H1 (cell line): ENCODE measurements around the gene XCL1.

ENCODE experiments used
- CBX8 ChIP-seq: fragments of 300-800, 300-1000 bp; sonication (generic); IDR thresholded peaks from 2 replicates; pipeline ENCODE4 v1.7.1; 2016; ENCODE audit warnings: low read depth, low read length, borderline replicate concordance
- EGR1 ChIP-seq: IDR thresholded peaks from 2 replicates; pipeline ENCODE4 v1.6.1; 2011; ENCODE audit warnings: low read depth, low read length, borderline replicate concordance
- GABPA ChIP-seq: IDR thresholded peaks from 2 replicates; pipeline ENCODE4 v1.6.1; 2011; ENCODE audit warnings: mild to moderate bottlenecking, low read length, moderate library complexity, borderline replicate concordance; ENCODE audit not compliant: insufficient read depth
- JUN ChIP-seq: IDR thresholded peaks from 2 replicates; pipeline ENCODE4 v1.6.1; 2011; ENCODE audit warnings: low read depth, mild to moderate bottlenecking, improper control_type of control experiment, low read length
- JUND ChIP-seq: IDR thresholded peaks from 2 replicates; pipeline ENCODE4 v1.6.1; 2011; ENCODE audit warnings: mild to moderate bottlenecking, improper control_type of control experiment, low read length
- POLR2A ChIP-seq, 2 experiments: IDR thresholded peaks; 1 replicate in 1 of 2; 2 replicates in 1 of 2; pipeline ENCODE4 v1.6.1; 2011; ENCODE audit warnings: low read depth in 2 of 2, low read length in 2 of 2, mild to moderate bottlenecking in 2 of 2; ENCODE audit errors: control extremely low read depth in 1 of 2
- SIRT6 ChIP-seq: IDR thresholded peaks from one replicate; pipeline ENCODE4 v1.7.1; 2012; ENCODE audit warnings: low read length, inconsistent platforms
- SP1 ChIP-seq: IDR thresholded peaks from 2 replicates; pipeline ENCODE4 v1.6.1; 2011; ENCODE audit warnings: low read depth, low read length
- TF ChIP-seq, protein P1 (sequence below): IDR thresholded peaks from 2 replicates; pipeline ENCODE4 v1.6.1; 2012; ENCODE audit warnings: inconsistent platforms
- TF ChIP-seq, protein P2 (sequence below), 3 experiments: IDR thresholded peaks; 1 replicate in 2 of 3; 2 replicates in 1 of 3; pipeline versions ENCODE4 v1.5.1 to v1.6.1; 2011; ENCODE audit warnings: low read length in 3 of 3, mild to moderate bottlenecking in 3 of 3, inconsistent platforms in 2 of 3, low read depth in 1 of 3, moderate library complexity in 1 of 3; ENCODE audit not compliant: insufficient read depth in 1 of 3; ENCODE audit errors: control extremely low read depth in 1 of 3
- TF ChIP-seq, protein P3 (sequence below): IDR thresholded peaks from 2 replicates; pipeline ENCODE4 v1.6.1; 2011; ENCODE audit warnings: low read length, improper control_type of control experiment
- TF ChIP-seq, protein P4 (sequence below): fragments of 300-600 bp; sonication (generic); IDR thresholded peaks from 2 replicates; pipeline ENCODE4 v1.7.1; 2012; ENCODE audit warnings: low read length, moderate library complexity, mild to moderate bottlenecking, inconsistent platforms; ENCODE audit not compliant: insufficient replicate concordance

DNA sequence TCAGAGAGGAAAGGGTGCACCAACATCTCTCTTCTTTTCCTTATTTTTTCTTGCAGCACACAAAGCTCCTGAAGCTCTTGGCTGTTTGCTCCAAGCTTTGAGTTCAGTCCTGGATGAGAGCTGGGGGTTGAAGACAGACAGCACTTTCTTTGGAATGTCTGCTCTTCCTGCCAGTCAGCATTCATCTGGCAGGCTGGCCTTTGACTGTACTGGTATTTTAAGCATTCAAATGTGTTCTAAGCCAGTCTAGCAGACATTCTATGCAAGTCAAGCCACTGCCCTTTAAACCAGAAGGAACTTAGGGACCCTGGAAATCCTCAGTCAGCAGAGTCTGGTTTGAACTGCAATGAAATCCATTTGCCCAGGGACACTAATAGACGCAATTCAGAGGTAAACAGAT is 45.0 kb downstream of the XCL1 start:
- TF ChIP-seq, protein P1, sequence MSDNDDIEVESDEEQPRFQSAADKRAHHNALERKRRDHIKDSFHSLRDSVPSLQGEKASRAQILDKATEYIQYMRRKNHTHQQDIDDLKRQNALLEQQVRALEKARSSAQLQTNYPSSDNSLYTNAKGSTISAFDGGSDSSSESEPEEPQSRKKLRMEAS: no peak
- TF ChIP-seq, protein P2, sequence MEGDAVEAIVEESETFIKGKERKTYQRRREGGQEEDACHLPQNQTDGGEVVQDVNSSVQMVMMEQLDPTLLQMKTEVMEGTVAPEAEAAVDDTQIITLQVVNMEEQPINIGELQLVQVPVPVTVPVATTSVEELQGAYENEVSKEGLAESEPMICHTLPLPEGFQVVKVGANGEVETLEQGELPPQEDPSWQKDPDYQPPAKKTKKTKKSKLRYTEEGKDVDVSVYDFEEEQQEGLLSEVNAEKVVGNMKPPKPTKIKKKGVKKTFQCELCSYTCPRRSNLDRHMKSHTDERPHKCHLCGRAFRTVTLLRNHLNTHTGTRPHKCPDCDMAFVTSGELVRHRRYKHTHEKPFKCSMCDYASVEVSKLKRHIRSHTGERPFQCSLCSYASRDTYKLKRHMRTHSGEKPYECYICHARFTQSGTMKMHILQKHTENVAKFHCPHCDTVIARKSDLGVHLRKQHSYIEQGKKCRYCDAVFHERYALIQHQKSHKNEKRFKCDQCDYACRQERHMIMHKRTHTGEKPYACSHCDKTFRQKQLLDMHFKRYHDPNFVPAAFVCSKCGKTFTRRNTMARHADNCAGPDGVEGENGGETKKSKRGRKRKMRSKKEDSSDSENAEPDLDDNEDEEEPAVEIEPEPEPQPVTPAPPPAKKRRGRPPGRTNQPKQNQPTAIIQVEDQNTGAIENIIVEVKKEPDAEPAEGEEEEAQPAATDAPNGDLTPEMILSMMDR (IDR thresholded peaks at IDR 0.05; ENCODE audit: control extremely low read depth in 1 of 3, insufficient read depth in 1 of 3, low read depth in 1 of 3, low read length in 3 of 3): no peak
- TF ChIP-seq JUN: no peak
- TF ChIP-seq, protein P3, sequence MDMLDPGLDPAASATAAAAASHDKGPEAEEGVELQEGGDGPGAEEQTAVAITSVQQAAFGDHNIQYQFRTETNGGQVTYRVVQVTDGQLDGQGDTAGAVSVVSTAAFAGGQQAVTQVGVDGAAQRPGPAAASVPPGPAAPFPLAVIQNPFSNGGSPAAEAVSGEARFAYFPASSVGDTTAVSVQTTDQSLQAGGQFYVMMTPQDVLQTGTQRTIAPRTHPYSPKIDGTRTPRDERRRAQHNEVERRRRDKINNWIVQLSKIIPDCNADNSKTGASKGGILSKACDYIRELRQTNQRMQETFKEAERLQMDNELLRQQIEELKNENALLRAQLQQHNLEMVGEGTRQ: no peak
- TF ChIP-seq POLR2A (IDR thresholded peaks at IDR 0.05; ENCODE audit: control extremely low read depth in 1 of 2, low read depth in 2 of 2, low read length in 2 of 2): no peak
- no peak for TF ChIP-seq JUND
- TF ChIP-seq GABPA: no peak
- no peak for TF ChIP-seq CBX8
- no peak for TF ChIP-seq SP1
- TF ChIP-seq SIRT6: no peak
- TF ChIP-seq, protein P4, sequence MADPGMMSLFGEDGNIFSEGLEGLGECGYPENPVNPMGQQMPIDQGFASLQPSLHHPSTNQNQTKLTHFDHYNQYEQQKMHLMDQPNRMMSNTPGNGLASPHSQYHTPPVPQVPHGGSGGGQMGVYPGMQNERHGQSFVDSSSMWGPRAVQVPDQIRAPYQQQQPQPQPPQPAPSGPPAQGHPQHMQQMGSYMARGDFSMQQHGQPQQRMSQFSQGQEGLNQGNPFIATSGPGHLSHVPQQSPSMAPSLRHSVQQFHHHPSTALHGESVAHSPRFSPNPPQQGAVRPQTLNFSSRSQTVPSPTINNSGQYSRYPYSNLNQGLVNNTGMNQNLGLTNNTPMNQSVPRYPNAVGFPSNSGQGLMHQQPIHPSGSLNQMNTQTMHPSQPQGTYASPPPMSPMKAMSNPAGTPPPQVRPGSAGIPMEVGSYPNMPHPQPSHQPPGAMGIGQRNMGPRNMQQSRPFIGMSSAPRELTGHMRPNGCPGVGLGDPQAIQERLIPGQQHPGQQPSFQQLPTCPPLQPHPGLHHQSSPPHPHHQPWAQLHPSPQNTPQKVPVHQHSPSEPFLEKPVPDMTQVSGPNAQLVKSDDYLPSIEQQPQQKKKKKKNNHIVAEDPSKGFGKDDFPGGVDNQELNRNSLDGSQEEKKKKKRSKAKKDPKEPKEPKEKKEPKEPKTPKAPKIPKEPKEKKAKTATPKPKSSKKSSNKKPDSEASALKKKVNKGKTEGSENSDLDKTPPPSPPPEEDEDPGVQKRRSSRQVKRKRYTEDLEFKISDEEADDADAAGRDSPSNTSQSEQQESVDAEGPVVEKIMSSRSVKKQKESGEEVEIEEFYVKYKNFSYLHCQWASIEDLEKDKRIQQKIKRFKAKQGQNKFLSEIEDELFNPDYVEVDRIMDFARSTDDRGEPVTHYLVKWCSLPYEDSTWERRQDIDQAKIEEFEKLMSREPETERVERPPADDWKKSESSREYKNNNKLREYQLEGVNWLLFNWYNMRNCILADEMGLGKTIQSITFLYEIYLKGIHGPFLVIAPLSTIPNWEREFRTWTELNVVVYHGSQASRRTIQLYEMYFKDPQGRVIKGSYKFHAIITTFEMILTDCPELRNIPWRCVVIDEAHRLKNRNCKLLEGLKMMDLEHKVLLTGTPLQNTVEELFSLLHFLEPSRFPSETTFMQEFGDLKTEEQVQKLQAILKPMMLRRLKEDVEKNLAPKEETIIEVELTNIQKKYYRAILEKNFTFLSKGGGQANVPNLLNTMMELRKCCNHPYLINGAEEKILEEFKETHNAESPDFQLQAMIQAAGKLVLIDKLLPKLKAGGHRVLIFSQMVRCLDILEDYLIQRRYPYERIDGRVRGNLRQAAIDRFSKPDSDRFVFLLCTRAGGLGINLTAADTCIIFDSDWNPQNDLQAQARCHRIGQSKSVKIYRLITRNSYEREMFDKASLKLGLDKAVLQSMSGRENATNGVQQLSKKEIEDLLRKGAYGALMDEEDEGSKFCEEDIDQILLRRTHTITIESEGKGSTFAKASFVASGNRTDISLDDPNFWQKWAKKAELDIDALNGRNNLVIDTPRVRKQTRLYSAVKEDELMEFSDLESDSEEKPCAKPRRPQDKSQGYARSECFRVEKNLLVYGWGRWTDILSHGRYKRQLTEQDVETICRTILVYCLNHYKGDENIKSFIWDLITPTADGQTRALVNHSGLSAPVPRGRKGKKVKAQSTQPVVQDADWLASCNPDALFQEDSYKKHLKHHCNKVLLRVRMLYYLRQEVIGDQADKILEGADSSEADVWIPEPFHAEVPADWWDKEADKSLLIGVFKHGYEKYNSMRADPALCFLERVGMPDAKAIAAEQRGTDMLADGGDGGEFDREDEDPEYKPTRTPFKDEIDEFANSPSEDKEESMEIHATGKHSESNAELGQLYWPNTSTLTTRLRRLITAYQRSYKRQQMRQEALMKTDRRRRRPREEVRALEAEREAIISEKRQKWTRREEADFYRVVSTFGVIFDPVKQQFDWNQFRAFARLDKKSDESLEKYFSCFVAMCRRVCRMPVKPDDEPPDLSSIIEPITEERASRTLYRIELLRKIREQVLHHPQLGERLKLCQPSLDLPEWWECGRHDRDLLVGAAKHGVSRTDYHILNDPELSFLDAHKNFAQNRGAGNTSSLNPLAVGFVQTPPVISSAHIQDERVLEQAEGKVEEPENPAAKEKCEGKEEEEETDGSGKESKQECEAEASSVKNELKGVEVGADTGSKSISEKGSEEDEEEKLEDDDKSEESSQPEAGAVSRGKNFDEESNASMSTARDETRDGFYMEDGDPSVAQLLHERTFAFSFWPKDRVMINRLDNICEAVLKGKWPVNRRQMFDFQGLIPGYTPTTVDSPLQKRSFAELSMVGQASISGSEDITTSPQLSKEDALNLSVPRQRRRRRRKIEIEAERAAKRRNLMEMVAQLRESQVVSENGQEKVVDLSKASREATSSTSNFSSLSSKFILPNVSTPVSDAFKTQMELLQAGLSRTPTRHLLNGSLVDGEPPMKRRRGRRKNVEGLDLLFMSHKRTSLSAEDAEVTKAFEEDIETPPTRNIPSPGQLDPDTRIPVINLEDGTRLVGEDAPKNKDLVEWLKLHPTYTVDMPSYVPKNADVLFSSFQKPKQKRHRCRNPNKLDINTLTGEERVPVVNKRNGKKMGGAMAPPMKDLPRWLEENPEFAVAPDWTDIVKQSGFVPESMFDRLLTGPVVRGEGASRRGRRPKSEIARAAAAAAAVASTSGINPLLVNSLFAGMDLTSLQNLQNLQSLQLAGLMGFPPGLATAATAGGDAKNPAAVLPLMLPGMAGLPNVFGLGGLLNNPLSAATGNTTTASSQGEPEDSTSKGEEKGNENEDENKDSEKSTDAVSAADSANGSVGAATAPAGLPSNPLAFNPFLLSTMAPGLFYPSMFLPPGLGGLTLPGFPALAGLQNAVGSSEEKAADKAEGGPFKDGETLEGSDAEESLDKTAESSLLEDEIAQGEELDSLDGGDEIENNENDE: no peak
- TF ChIP-seq EGR1: no peak
